Measurements from ENCODE around the gene CCDC91. TPM values are rescaled to one million over a fixed set of nuclear protein-coding genes. Genes with fewer than 3 reads are reported as not detected.

CCDC91 gene
- total RNA-seq, 1 donor from 2014 or later = 30.2 TPM

DNA sequence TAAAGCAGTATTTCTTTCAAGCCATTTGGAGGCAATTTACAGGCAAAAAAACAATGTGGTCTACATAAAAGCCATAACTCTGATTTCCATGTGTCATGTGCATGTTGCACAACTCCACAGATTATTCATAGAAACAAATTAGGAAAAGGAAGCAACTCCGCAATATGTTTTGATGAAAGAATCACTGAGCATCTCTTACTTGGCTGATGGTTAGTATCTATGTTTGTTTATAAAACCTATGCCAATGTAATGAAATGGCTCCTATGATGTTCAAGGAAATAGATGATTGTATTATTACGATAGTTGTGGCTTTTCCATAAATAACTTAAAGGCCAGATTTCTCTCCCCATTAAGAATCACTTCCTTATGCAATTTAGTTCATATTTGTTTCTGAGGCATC, 373.7 kb downstream of the CCDC91 start:
- Histone ChIP-seq H3K4me3 (no peak overlapping the region), H3K27ac (no peak overlapping the region), H3K36me3 (no peaks in the 10 kb centered on the region), H3K9me3 (no peaks in the 10 kb centered on the region), H3K4me1 (no peaks in the 10 kb centered on the region), H3K27me3 (ENCODE audit: low read depth) (no peaks in the 10 kb centered on the region)
- TF ChIP-seq, protein P1, sequence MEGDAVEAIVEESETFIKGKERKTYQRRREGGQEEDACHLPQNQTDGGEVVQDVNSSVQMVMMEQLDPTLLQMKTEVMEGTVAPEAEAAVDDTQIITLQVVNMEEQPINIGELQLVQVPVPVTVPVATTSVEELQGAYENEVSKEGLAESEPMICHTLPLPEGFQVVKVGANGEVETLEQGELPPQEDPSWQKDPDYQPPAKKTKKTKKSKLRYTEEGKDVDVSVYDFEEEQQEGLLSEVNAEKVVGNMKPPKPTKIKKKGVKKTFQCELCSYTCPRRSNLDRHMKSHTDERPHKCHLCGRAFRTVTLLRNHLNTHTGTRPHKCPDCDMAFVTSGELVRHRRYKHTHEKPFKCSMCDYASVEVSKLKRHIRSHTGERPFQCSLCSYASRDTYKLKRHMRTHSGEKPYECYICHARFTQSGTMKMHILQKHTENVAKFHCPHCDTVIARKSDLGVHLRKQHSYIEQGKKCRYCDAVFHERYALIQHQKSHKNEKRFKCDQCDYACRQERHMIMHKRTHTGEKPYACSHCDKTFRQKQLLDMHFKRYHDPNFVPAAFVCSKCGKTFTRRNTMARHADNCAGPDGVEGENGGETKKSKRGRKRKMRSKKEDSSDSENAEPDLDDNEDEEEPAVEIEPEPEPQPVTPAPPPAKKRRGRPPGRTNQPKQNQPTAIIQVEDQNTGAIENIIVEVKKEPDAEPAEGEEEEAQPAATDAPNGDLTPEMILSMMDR (IDR thresholded peaks at IDR 0.05) = no peak
- DNase-seq = no peak
- ATAC-seq = no peak
- intact Hi-C loops (cut with DNase I) = no loop called here

GRCh38 chr12:28568118-28568517, 377.9 kb downstream of the CCDC91 start:
- ATAC-seq (no peak), DNase-seq (no peak)
- Histone ChIP-seq H3K9me3 (no peaks in the 10 kb centered on the region), H3K27me3 (ENCODE audit: low read depth) (no peaks in the 10 kb centered on the region), H3K36me3 (no peaks in the 10 kb centered on the region), H3K4me1 (no peaks in the 10 kb centered on the region), H3K27ac (no peak overlapping the region), H3K4me3 (no peak overlapping the region)
- TF ChIP-seq, protein P1 (IDR thresholded peaks at IDR 0.05) = no peak
- intact Hi-C loops (cut with DNase I) = no loop called here

DNA sequence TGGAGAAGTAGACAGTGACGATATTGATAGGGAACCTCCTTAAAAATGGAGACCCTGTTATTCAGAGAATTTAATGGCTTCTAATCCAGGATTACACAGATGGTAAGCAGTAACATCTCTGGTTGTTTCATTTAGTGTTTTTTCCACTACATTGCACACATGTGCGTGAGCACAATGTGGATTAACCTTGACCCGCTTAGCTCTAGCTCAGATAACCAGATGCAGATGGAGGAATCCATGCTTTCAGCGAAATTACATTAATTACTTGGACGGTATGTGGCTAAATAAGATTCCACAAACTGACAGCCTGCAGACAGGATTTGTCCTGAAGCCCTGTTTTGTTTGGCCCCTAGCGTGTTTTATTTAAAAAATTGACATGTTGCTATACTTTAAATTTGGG, 378.4 kb downstream of the CCDC91 start:
- Histone ChIP-seq H3K4me3 (no peak overlapping the region), H3K27ac (no peak overlapping the region), H3K36me3 (no peaks in the 10 kb centered on the region), H3K27me3 (ENCODE audit: low read depth) (no peaks in the 10 kb centered on the region), H3K9me3 (no peaks in the 10 kb centered on the region), H3K4me1 (no peaks in the 10 kb centered on the region)
- TF ChIP-seq, protein P1 (IDR thresholded peaks at IDR 0.05) = no peak
- ATAC-seq (no peak), DNase-seq (no peak)
- intact Hi-C loops (cut with DNase I) = no loop called here

- Histone ChIP-seq H3K27me3 (ENCODE audit: low read depth) (no peaks in the 10 kb centered on the region), H3K9me3 (no peaks in the 10 kb centered on the region), H3K27ac (no peak overlapping the region), H3K4me1 (no peaks in the 10 kb centered on the region), H3K4me3 (no peak overlapping the region), H3K36me3 (no peaks in the 10 kb centered on the region)
- intact Hi-C loops (cut with DNase I) = no loop called here
- TF ChIP-seq, protein P1 (IDR thresholded peaks at IDR 0.05) = no peak
- peak; percentile 57 to 66 for ATAC-seq
- no peak for DNase-seq
These were observed 379.6 kb downstream of the CCDC91 start for GRCh38 chr12:28569698-28570411.

GRCh38 chr12:28570811-28571210, 380.6 kb downstream of the CCDC91 start:
- no peak overlapping the region for H3K27ac ChIP-seq
- H3K4me1 ChIP-seq = no peaks in the 10 kb centered on the region
- DNase-seq = no peak
- H3K36me3 ChIP-seq = no peaks in the 10 kb centered on the region
- intact Hi-C loops (cut with DNase I) = no loop called here
- no peaks in the 10 kb centered on the region for H3K27me3 ChIP-seq (ENCODE audit: low read depth)
- H3K4me3 ChIP-seq = no peak overlapping the region
- no peaks in the 10 kb centered on the region for H3K9me3 ChIP-seq
- TF ChIP-seq, protein P1 (IDR thresholded peaks at IDR 0.05) = no peak
- no peak for ATAC-seq
